ENCODE results near the gene ESD. TPM values are rescaled to one million over a fixed set of nuclear protein-coding genes. Genes with fewer than 3 reads are reported as not detected.

The ESD gene
- total RNA-seq, 2 donors from 2014 or later: 114 to 119 TPM

DNA sequence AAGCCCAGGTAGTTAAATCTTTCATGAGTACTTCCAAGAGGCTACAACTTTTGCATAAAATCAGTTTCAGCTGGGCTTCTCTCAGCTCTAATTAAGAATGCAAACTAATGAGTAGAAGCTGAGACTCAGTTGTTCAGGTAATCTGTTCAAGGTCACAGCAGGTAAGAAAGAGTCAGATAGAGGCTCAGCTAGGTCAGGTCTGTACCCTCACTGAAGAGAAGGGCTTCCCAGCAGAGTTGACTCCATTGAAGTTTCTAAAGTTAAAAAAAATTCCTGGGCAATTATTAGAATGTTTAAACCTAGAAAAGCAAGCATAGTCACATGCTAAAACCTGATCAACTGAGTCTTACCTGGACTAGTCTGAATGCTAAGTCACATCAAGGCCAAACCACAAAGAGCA lies 42.1 kb downstream of the ESD start:
- Histone ChIP-seq H3K36me3 (no peaks in the 10 kb centered on the region), H3K27me3 (replicated peaks; ENCODE audit: insufficient read depth) (no peaks in the 10 kb centered on the region), H3K27ac (no peak overlapping the region), H3K4me3 (no peak overlapping the region), H3K4me1 (ENCODE audit: control insufficient read depth in 1 of 2, low read depth in 2 of 2) (peaks cover 21 to 53% of the 10 kb centered on the region in 2 donors), H3K9me3 (no peaks in the 10 kb centered on the region)
- ATAC-seq (ENCODE audit: insufficient number of reproducible peaks, low FRiP score, low read depth) (no peak), DNase-seq (ENCODE audit: low spot score) (no peak)
- TF ChIP-seq, protein P1, sequence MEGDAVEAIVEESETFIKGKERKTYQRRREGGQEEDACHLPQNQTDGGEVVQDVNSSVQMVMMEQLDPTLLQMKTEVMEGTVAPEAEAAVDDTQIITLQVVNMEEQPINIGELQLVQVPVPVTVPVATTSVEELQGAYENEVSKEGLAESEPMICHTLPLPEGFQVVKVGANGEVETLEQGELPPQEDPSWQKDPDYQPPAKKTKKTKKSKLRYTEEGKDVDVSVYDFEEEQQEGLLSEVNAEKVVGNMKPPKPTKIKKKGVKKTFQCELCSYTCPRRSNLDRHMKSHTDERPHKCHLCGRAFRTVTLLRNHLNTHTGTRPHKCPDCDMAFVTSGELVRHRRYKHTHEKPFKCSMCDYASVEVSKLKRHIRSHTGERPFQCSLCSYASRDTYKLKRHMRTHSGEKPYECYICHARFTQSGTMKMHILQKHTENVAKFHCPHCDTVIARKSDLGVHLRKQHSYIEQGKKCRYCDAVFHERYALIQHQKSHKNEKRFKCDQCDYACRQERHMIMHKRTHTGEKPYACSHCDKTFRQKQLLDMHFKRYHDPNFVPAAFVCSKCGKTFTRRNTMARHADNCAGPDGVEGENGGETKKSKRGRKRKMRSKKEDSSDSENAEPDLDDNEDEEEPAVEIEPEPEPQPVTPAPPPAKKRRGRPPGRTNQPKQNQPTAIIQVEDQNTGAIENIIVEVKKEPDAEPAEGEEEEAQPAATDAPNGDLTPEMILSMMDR (IDR thresholded peaks at IDR 0.05): no peak

DNA sequence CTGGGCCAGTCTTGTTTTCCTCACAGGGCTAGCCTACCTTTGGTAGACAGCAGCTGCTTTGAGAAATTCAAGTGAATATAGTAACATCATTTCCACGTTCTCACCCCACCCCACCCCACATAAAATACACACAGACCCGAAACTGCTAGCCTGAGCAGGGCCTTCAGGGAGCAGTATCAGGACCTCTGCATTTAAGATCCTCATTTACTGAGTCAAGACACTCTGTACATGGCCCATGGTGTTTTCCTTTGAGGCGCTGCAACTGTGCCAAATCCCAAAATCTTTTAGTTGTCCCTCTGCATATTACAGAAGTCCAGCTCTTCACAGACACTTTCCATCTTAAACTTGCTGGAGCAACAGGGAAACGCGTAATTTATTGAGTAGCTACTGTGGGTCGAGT lies 43.0 kb downstream of the ESD start:
- TF ChIP-seq, protein P1 (IDR thresholded peaks at IDR 0.05): no peak
- ATAC-seq (ENCODE audit: insufficient number of reproducible peaks, low FRiP score, low read depth) (no peak), DNase-seq (ENCODE audit: low spot score) (no peak)
- no peak overlapping the region for H3K27ac ChIP-seq
- no peaks in the 10 kb centered on the region for H3K9me3 ChIP-seq
- no peaks in the 10 kb centered on the region for H3K36me3 ChIP-seq
- H3K4me3 ChIP-seq: no peak overlapping the region
- H3K4me1 ChIP-seq (ENCODE audit: control insufficient read depth in 1 of 2, low read depth in 2 of 2): peaks cover 14 to 46% of the 10 kb centered on the region in 2 donors
- no peaks in the 10 kb centered on the region for H3K27me3 ChIP-seq (replicated peaks; ENCODE audit: insufficient read depth)

GRCh38 chr13:46753137-46753536 lies 43.8 kb downstream of the ESD start:
- Histone ChIP-seq H3K4me3 (no peak overlapping the region), H3K27me3 (replicated peaks; ENCODE audit: insufficient read depth) (no peaks in the 10 kb centered on the region), H3K9me3 (no peaks in the 10 kb centered on the region), H3K27ac (no peak overlapping the region), H3K36me3 (no peaks in the 10 kb centered on the region), H3K4me1 (ENCODE audit: control insufficient read depth in 1 of 2, low read depth in 2 of 2) (peaks cover 14 to 38% of the 10 kb centered on the region in 2 donors)
- DNase-seq (ENCODE audit: low spot score) (no peak), ATAC-seq (ENCODE audit: insufficient number of reproducible peaks, low FRiP score, low read depth) (no peak)
- TF ChIP-seq, protein P1 (IDR thresholded peaks at IDR 0.05): no peak

DNA sequence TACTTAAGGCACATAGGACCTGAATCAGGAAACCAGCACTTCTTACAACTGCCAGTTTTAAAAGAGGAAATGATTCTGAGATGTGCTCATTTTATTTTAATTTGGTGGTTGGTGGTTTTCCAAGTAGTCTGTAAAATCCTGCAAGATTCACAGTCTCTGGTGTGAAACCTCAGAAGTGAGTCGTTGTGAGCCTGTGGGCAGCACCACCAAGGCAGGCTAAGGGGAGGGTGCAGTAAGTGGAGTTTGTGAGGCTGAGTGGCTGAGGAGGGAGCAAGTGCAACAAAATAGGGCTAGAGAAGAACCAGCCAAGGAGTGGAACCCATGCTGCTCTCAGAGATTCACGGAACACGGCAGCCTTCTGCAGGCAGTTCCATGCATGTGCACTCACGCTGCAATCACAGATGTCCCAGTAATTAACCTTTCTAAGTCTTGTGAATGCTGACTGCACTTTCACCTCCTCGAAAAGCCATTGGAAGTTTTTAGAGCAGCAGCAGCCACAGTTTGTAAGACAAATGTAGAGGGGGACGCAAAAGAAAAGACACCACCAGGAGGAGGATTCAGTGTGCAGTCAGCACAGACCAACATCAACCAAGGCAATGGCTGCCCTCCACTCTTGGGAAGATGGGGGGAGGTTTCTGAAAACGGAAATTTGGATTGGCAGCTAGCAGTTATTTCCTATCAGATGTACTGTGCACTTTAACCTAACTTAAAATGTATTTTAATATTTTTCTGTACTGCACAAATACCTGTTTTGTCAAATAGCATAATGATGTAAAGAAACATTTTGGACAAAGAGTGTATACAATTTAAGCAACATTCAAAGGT lies 44.9 kb downstream of the ESD start:
- peak overlapping the region in 1 of 2 donors; percentile 7 for H3K27ac ChIP-seq
- no peak for DNase-seq (ENCODE audit: low spot score)
- peaks cover 6 to 27% of the 10 kb centered on the region in 2 donors for H3K4me1 ChIP-seq (ENCODE audit: control insufficient read depth in 1 of 2, low read depth in 2 of 2)
- no peaks in the 10 kb centered on the region for H3K9me3 ChIP-seq
- H3K4me3 ChIP-seq: no peak overlapping the region
- no peak for ATAC-seq (ENCODE audit: insufficient number of reproducible peaks, low FRiP score, low read depth)
- no peaks in the 10 kb centered on the region for H3K27me3 ChIP-seq (replicated peaks; ENCODE audit: insufficient read depth)
- H3K36me3 ChIP-seq: peaks cover 4% of the 10 kb centered on the region
- TF ChIP-seq, protein P1 (IDR thresholded peaks at IDR 0.05): no peak

- peaks cover 0 to 19% of the 10 kb centered on the region in 2 donors for H3K4me1 ChIP-seq (ENCODE audit: control insufficient read depth in 1 of 2, low read depth in 2 of 2)
- H3K9me3 ChIP-seq: no peaks in the 10 kb centered on the region
- no peak overlapping the region for H3K4me3 ChIP-seq
- ATAC-seq (ENCODE audit: insufficient number of reproducible peaks, low FRiP score, low read depth) (no peak), DNase-seq (ENCODE audit: low spot score) (no peak)
- peak overlapping the region in 1 of 2 donors; percentile 17 for H3K27ac ChIP-seq
- TF ChIP-seq, protein P1 (IDR thresholded peaks at IDR 0.05): no peak
- H3K27me3 ChIP-seq (replicated peaks; ENCODE audit: insufficient read depth): no peaks in the 10 kb centered on the region
- peaks cover 14% of the 10 kb centered on the region for H3K36me3 ChIP-seq
Measured at GRCh38 chr13:46749951-46750350, 47.0 kb downstream of the ESD start.
